Thyroid gland (tissue), 4 donors: ENCODE data around the gene IL12A.

ENCODE experiments used
- POLR2A ChIP-seq, 2 donors: fragments of 450-650 bp; IDR thresholded peaks; one replicate each; pipeline ENCODE4 v1.6.1; 2017; ENCODE audit warnings: antibody characterized with exemption in 2 of 2, mild to moderate bottlenecking in 2 of 2, moderate library complexity in 1 of 2
- TF ChIP-seq, protein P1 (sequence below), 6 experiments: fragments of 200-600 bp in 3 of 6; fragments of 450-650 bp in 3 of 6; sonication (generic) in 3 of 6; IDR thresholded peaks; one replicate each; pipeline ENCODE4 v1.5.1; 2016 to 2019; ENCODE audit warnings: antibody characterized with exemption in 6 of 6, mild to moderate bottlenecking in 2 of 6, inconsistent platforms in 1 of 6, moderate library complexity in 1 of 6

DNA sequence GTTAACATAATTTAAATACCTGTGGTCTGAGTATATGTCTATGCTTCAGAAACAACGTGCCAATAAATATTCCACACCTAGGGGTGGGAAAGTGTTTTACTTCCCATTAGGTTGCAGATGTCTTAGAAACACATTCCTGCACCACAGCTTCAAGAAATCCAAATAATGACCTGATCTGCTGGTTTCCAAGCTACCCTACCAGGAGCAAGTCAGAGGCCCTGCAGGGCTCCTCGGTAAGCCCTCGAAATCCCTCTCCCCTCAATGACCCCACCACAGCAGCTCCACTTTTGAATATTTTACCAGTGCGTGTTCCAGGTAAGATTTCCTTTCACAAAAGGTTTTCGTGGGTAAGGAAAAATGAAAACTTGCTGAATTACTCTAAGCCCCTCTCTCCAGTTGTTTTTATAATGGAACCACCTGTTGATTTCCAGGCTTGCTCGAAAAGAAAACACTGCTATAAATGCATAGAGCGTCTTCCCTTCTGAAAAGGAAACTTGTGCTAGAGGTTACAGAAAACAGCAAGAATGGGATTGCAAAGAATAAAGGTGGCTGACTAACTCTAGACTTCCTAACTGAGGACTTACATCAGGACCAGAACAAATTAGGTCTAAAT, 12.6 kb downstream of the IL12A start:
- TF ChIP-seq, protein P1, sequence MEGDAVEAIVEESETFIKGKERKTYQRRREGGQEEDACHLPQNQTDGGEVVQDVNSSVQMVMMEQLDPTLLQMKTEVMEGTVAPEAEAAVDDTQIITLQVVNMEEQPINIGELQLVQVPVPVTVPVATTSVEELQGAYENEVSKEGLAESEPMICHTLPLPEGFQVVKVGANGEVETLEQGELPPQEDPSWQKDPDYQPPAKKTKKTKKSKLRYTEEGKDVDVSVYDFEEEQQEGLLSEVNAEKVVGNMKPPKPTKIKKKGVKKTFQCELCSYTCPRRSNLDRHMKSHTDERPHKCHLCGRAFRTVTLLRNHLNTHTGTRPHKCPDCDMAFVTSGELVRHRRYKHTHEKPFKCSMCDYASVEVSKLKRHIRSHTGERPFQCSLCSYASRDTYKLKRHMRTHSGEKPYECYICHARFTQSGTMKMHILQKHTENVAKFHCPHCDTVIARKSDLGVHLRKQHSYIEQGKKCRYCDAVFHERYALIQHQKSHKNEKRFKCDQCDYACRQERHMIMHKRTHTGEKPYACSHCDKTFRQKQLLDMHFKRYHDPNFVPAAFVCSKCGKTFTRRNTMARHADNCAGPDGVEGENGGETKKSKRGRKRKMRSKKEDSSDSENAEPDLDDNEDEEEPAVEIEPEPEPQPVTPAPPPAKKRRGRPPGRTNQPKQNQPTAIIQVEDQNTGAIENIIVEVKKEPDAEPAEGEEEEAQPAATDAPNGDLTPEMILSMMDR (IDR thresholded peaks at IDR 0.05): no peak
- TF ChIP-seq POLR2A (IDR thresholded peaks at IDR 0.05): no peak
